OCI-LY7 (cell line): ENCODE measurements around the gene KIF13A. TPM values are rescaled to one million over a fixed set of nuclear protein-coding genes. Genes with fewer than 3 reads are reported as not detected.
"Not testable (repeated sequence)": the region's sequence is repeated elsewhere in the genome, so short reads cannot be mapped to it uniquely, and the experiment has no call there.

ENCODE experiments used
- BruUV-seq: library from RNA; stranded (reverse); fragments of 400-500 nt; replicated peaks from 2 replicates; lab custom pipeline; 2021; lab: Mats Ljungman, UMichigan
- CTCF ChIA-PET: fragments of 300-600 bp; sonication (Branson Sonifier 250); formaldehyde crosslinking; loops from one replicate; lab custom pipeline; 2022; ENCODE audit warnings: antibody characterized with exemption; ENCODE audit not compliant: unreplicated experiment; lab: Charles Lee
- POLR2A ChIA-PET: fragments of 300-600 bp; sonication (Branson Sonifier 250); formaldehyde crosslinking; loops from one replicate; lab custom pipeline; 2022; ENCODE audit warnings: antibody characterized with exemption; lab: Charles Lee
- DNase-seq: peaks from one replicate; pipeline ENCODE4 v3.0.0-alpha.2; 2015; ENCODE audit warnings: low spot score
- H2AFZ ChIP-seq: fragments of 200-600 bp; sonication (generic), shearing (Covaris generic); 2 replicates; pipeline ENCODE4 v1.6.1; 2014; ENCODE audit warnings: mild to moderate bottlenecking, antibody characterized with exemption, low read length, moderate library complexity
- H3K27ac ChIP-seq: fragments of 200-600 bp; sonication (generic); 2 replicates; pipeline ENCODE4 v1.5.1; 2014; ENCODE audit warnings: mixed run types, low read depth, mild to moderate bottlenecking, moderate library complexity, low read length, inconsistent platforms; ENCODE audit not compliant: poor library complexity, severe bottlenecking
- H3K36me3 ChIP-seq: fragments of 200-600 bp; sonication (generic); 2 replicates; pipeline ENCODE4 v1.6.1; 2014; ENCODE audit warnings: mild to moderate bottlenecking, antibody characterized with exemption, low read length, moderate library complexity, mixed read lengths; ENCODE audit not compliant: insufficient read depth
- H3K4me1 ChIP-seq: fragments of 200-600 bp; sonication (generic); 2 replicates; pipeline ENCODE4 v1.5.1; 2014; ENCODE audit warnings: mild to moderate bottlenecking, low read length; ENCODE audit not compliant: insufficient read depth, poor library complexity, severe bottlenecking
- H3K4me2 ChIP-seq: fragments of 200-600 bp; sonication (generic); 2 replicates; pipeline ENCODE4 v1.6.1; 2014; ENCODE audit warnings: mild to moderate bottlenecking, low read length
- H3K4me3 ChIP-seq: fragments of 200-600 bp; sonication (generic); 2 replicates; pipeline ENCODE4 v1.5.1; 2014; ENCODE audit warnings: mild to moderate bottlenecking, low read depth, low read length; ENCODE audit not compliant: poor library complexity, severe bottlenecking
- H3K79me2 ChIP-seq: fragments of 200-600 bp; sonication (generic); 2 replicates; pipeline ENCODE4 v1.6.1; 2016; ENCODE audit warnings: low read depth, mild to moderate bottlenecking, low read length, moderate library complexity, mixed read lengths; ENCODE audit not compliant: insufficient read depth
- H3K9me2 ChIP-seq: fragments of 200-600 bp; sonication (generic); 2 replicates; pipeline ENCODE4 v1.6.1; 2016; ENCODE audit warnings: mild to moderate bottlenecking, low read length, mixed read lengths; ENCODE audit not compliant: insufficient read depth
- H3K9me3 ChIP-seq: fragments of 200-600 bp; sonication (generic); 2 replicates; pipeline ENCODE4 v1.6.1; 2014; ENCODE audit warnings: mild to moderate bottlenecking, mixed run types, low read length, mixed read lengths
- H4K20me1 ChIP-seq: fragments of 200-600 bp; sonication (generic); 2 replicates; pipeline ENCODE4 v1.6.1; 2014; ENCODE audit warnings: mild to moderate bottlenecking, antibody characterized with exemption, low read length, moderate library complexity, mixed read lengths; ENCODE audit not compliant: insufficient read depth
- EZH2phosphoT487 ChIP-seq: fragments of 200-600 bp; sonication (generic); IDR thresholded peaks from 2 replicates; pipeline ENCODE4 v1.6.1; 2018; ENCODE audit warnings: low read depth, borderline replicate concordance, mild to moderate bottlenecking, mixed run types, antibody characterized with exemption, low read length, moderate library complexity, mixed read lengths
- intact Hi-C: fragments of 100-400 bp; cut with micrococcal nuclease; formaldehyde crosslinking; loops from one replicate; pipeline ENCODE4 v1.10.0; 2022; ENCODE audit not compliant: unreplicated experiment
- total RNA-seq, 2 experiments: library from RNA; depleted of rRNA in 1 of 2; stranded (reverse); fragments of >200 nt in 1 of 2; shearing (Covaris generic) in 1 of 2; gene quantifications; 2 replicates each; pipeline ENCODE4 v1.2.3, GENCODE V29; 2014 to 2022
- TF ChIP-seq, protein P1 (sequence below): fragments of 200-600 bp; sonication (generic); conservative IDR thresholded peaks from 2 replicates; pipeline ENCODE4 v1.5.1; 2014; ENCODE audit warnings: mild to moderate bottlenecking, antibody characterized with exemption, low read length, moderate library complexity, mixed read lengths

Gene KIF13A
- total RNA-seq, 2 experiments from 2014 or later: 1.5 TPM; not detected in 1

DNA sequence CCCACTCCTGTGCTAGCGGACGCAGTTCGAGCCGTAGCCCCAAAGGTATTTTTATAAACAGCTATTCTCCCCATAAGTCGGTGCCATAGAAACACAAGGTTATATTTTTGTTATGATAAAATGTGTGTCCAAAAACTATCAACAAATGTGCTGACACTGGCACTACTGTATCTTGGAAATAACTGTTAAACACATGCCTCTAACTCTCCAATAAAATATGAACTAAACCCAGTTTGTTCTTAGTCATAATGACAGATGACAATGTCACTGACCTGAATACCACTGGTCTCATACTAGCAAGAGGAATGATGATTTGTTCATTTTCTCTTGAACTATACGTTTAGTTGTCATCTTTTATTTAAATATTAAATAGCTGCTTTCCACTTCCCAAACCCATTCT is 229.3 kb downstream of the KIF13A start:
- CTCF ChIA-PET: no interaction called here
- POLR2A ChIA-PET: interaction anchor here (0.6 to 1.0 kb wide), 4 partner anchors 11 to 291 kb away, joined by 3 to 4 read pairs (median 4); no protein-coding TSS in a partner anchor
- no peaks in the 10 kb centered on the region for H3K9me2 ChIP-seq

DNA sequence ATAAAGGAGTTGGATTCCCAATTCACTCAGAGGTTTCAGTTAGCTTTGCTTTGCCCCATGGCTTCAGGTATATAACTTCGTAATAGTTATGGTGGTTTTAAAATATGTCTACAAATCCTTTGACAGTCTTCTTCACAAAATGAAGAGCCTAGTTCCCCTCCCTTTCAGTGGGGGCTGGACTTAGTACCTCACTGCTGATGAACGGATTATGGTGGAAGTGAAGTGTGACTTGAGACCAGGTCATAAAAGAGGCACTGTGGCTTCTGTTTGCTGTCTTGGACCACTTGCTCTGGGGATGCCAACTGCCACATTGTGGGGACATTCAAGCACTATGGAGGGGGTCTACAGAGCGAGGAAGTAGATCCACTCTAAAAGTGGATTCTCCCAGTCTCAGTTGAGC is 233.2 kb downstream of the KIF13A start:
- no peak overlapping the region for H3K27ac ChIP-seq
- H2AFZ ChIP-seq: no peak overlapping the region
- no peaks in the 10 kb centered on the region for H4K20me1 ChIP-seq
- no peak overlapping the region for H3K4me3 ChIP-seq
- POLR2A ChIA-PET: no interaction called here
- TF ChIP-seq, protein P1, sequence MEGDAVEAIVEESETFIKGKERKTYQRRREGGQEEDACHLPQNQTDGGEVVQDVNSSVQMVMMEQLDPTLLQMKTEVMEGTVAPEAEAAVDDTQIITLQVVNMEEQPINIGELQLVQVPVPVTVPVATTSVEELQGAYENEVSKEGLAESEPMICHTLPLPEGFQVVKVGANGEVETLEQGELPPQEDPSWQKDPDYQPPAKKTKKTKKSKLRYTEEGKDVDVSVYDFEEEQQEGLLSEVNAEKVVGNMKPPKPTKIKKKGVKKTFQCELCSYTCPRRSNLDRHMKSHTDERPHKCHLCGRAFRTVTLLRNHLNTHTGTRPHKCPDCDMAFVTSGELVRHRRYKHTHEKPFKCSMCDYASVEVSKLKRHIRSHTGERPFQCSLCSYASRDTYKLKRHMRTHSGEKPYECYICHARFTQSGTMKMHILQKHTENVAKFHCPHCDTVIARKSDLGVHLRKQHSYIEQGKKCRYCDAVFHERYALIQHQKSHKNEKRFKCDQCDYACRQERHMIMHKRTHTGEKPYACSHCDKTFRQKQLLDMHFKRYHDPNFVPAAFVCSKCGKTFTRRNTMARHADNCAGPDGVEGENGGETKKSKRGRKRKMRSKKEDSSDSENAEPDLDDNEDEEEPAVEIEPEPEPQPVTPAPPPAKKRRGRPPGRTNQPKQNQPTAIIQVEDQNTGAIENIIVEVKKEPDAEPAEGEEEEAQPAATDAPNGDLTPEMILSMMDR: no peak
- TF ChIP-seq EZH2phosphoT487: no peak
- no peaks in the 10 kb centered on the region for H3K9me3 ChIP-seq
- DNase-seq: no peak
- no peaks in the 10 kb centered on the region for H3K4me1 ChIP-seq
- no TSS peak for BruUV-seq
- CTCF ChIA-PET: no interaction called here
- H3K79me2 ChIP-seq: no peaks in the 10 kb centered on the region
- H3K36me3 ChIP-seq: no peaks in the 10 kb centered on the region
- no peaks in the 10 kb centered on the region for H3K9me2 ChIP-seq
- H3K4me2 ChIP-seq: no peak overlapping the region
- intact Hi-C loops: no loop called here

More for the DNA sequence above, 229.3 kb downstream of the KIF13A start:
- H2AFZ ChIP-seq: no peak overlapping the region
- no peaks in the 10 kb centered on the region for H3K79me2 ChIP-seq
- no peaks in the 10 kb centered on the region for H3K9me3 ChIP-seq
- TF ChIP-seq, protein P1: no peak
- DNase-seq: no peak
- H4K20me1 ChIP-seq: no peaks in the 10 kb centered on the region
- no peak overlapping the region for H3K4me3 ChIP-seq
- no peaks in the 10 kb centered on the region for H3K36me3 ChIP-seq
- H3K4me2 ChIP-seq: no peak overlapping the region
- H3K27ac ChIP-seq: no peak overlapping the region
- intact Hi-C loops: no loop called here
- BruUV-seq: no TSS peak
- no peaks in the 10 kb centered on the region for H3K4me1 ChIP-seq

DNA sequence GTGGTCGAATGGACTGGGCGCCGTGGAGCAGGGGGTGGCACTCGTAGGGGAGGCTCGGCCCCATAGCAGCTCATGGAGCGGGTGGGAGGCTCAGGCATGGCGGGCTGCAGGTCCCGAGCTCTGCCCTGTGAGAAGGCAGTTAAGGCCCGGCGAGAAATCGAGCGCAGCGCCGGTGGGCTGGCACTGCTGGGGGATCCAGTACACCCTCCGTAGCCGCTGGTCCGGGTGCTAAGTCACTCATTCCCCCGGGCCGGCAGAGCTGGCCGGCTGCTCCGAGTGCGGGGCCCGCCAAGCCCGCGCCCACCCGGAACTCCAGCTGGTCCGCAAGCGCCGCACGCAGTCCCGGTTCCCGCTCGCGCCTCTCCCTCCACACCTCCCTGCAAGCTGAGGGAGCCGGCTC is 242.1 kb downstream of the KIF13A start:
- not testable (repeated sequence) for H3K36me3 ChIP-seq, BruUV-seq

DNA sequence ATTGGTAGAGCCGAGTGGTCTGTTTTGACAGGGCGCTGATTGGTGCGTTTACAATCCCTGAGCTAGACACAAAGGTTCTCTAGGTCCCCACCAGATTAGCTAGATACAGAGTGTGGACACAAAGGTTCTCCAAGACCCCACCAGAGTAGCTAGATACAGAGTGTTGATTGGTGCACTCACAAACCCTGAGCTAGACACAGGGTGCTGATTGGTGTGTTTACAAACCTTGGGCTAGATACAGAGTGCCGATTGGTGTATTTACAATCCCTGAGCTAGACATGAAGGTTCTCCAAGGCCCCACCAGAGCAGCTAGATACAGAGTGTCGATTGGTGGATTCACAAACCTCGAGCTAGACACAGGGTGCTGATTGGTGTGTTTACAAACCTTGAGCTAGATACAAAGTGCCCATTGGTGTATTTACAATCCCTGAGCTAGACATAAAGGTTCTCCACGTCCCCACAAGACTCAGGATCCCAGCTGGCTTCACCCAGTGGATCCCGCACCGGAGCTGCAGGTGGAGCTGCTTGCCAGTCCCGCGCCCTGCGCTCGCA is 242.6 kb downstream of the KIF13A start:
- H3K4me1 ChIP-seq, BruUV-seq, H3K4me3 ChIP-seq, intact Hi-C loops, H3K9me2 ChIP-seq, H3K9me3 ChIP-seq, H4K20me1 ChIP-seq, H3K4me2 ChIP-seq, DNase-seq, H3K36me3 ChIP-seq, H2AFZ ChIP-seq, CTCF ChIA-PET, H3K27ac ChIP-seq, H3K79me2 ChIP-seq: not testable (repeated sequence)
- POLR2A ChIA-PET: interaction anchor here (0.6 to 1.8 kb wide), 4 partner anchors 9 to 38 kb away, joined by 4 to 7 read pairs (median 6); partner anchors contain the start of gene NUP153

More for the DNA sequence above, 242.1 kb downstream of the KIF13A start:
- H3K4me3 ChIP-seq, H3K4me1 ChIP-seq, H4K20me1 ChIP-seq, DNase-seq, H2AFZ ChIP-seq, H3K9me2 ChIP-seq, H3K4me2 ChIP-seq, H3K27ac ChIP-seq, H3K9me3 ChIP-seq, CTCF ChIA-PET, H3K79me2 ChIP-seq, intact Hi-C loops: not testable (repeated sequence)
- POLR2A ChIA-PET: interaction anchor here (0.6 kb wide), 1 partner anchor 318 kb away, joined by 3 read pairs; no protein-coding TSS in a partner anchor
